Stimulated activated CD8-positive, alpha-beta memory T cell treated with anti-CD3 and anti-CD28 coated beads, Interleukin-15, amount 100 ng/mL, for 24 hours (primary cell): ENCODE data around the gene ARHGAP22.

Source experiments
- DNase-seq: peaks from one replicate; pipeline ENCODE4 v3.0.0-alpha.2; 2020; ENCODE audit warnings: low read depth

ARHGAP22 gene

GRCh38 chr10:48496831-48497779 is 107.8 kb downstream of the ARHGAP22 start:
- no peak for DNase-seq

GRCh38 chr10:48496105-48496830 is 108.6 kb downstream of the ARHGAP22 start:
- no peak for DNase-seq

DNA sequence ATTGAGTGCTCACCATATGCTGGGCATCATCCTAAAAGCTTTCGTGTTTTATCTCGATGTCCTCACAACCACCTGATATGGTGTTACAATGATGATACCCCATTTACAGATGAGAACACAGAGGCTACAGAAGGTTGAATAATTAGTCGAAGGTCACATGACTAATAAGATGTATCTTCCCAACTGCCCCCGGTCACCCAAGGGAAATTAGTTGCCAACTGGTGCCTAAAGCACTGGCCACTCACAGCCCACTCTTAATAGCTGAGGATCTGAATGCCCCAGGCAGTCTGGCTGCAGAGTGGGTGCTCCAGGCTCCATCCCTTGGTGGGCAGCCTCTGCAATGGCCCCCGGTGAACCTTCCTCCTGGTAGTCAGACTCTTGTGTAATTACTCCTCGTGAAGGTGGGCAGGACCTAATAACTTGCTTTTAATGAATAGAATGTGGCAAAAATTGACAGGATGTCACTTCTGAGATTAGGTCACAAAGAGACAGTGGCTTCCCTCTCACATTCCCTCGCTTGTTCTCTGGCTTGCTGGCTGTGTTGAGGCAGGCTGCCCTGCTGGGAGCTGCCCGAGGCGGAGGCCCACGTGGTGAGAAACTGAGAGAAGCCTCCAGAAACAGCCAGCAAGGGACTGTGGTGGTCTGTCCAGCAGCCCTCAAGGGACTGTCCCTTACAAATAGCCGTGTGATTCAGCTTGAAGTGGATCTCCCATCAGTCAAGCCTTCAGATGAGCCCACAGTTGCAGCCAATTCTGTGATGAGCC is 109.4 kb downstream of the ARHGAP22 start:
- DNase-seq, result no peak

DNA sequence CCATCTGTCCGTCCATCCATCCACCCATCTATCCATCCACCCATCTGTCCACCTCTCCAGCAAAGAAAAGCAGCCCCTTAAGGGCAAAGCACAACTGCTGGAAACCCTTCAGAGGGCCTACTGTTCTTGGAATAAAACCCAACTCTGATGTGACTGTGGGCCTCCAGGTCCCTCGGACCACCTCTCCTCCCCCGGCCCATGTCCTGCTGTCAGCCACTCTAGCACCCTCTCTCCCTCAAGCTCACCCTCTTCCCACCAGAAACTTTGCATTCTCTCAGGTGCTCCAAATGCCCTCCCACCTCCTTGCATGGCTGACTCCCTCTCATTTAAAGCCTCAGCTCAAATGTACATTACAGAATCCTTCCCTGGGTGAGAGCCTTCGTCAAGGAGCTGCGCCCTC is 110.3 kb downstream of the ARHGAP22 start:
- no peak for DNase-seq

DNA sequence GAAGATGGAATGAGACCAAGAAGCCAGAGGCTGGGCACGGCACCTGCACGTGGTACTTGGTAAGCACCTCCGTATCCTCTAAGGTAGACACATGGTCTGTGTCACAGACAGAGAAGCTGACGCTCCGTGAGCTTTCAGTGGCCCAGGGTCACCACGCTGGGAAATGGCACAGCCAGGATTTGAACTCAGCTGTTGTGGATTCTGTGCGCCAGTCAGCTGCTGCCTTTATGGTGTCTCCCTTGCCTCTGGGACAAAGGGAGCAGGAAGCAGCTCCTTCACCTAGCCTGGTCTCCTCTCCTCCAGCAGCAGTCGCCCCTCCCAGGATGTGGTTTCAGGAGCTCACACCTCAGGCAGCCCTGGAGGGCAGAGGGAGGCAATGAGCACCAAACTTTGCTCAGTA is 110.8 kb downstream of the ARHGAP22 start:
- no peak for DNase-seq

- no peak for DNase-seq
Observed at GRCh38 chr10:48493083-48493871, 111.6 kb downstream of the ARHGAP22 start.

- DNase-seq, result no peak
Observed at GRCh38 chr10:48492201-48492600, 112.7 kb downstream of the ARHGAP22 start.

- DNase-seq, result no peak
Observed at GRCh38 chr10:48491392-48492139, 113.3 kb downstream of the ARHGAP22 start.

DNA sequence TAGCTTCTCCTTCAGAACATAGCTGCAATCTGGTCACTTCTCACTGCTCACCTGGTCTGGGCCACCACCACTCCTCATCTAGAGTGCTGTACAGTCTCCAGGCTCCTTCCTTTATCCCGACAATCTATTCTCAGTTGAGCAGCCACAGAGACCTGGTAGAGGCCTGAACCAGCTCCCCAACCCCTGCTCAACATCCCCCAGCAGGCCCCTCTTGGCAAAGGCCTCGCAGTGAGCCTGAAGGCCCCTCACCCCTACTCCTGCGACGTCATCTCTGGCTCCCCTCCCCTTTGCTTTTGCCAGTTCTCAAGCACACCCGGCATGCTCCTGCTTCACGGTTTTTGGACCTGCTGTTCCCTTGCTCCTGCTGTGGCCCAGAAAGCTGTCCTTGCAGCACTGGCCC is 113.9 kb downstream of the ARHGAP22 start:
- DNase-seq, result no peak

GRCh38 chr10:48490571-48490940 is 114.3 kb downstream of the ARHGAP22 start:
- no peak for DNase-seq

DNA sequence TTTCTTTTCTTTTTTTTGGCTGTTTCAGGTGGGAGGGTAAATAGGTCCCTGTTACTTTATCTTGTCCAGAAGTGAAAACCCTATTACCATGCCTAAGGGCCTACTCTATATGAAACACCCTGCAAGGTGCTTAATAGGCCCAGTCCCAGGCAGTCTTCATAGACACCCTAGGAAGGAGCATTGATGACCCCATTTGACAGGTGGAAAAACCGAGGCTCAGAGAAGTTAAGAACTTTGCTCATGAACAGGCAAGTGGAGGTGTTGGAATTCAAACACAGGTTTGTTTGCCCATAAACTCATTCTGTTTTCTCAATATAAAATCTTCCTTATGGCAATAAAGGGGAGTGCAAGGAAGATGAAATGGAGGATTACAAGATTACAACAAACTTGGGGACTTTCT is 115.8 kb downstream of the ARHGAP22 start:
- DNase-seq, result no peak

DNA sequence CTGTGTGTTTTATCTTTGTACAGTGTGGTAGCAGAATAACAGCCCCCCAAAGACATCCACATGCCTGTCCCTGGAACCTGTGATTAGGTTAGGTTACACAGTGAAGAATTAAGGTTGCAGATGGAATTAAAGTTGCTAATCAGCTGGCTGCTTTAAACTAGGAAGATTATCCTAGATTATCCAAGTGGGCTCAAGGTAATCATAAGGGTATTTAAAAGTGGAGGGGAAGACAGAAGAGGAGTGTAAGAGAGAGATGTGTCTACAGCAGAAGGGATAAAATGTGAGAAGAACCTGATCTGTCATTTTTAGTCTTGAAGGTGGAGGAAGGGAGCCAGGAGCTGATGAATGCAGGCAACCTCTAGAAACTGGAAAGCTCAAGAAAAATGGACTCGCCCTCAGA is 117.6 kb downstream of the ARHGAP22 start:
- DNase-seq, result no peak

- DNase-seq, result no peak
Observed at GRCh38 chr10:48485711-48486110, 119.2 kb downstream of the ARHGAP22 start.

- DNase-seq, result no peak
Observed at GRCh38 chr10:48484911-48485310, 120.0 kb downstream of the ARHGAP22 start.

DNA sequence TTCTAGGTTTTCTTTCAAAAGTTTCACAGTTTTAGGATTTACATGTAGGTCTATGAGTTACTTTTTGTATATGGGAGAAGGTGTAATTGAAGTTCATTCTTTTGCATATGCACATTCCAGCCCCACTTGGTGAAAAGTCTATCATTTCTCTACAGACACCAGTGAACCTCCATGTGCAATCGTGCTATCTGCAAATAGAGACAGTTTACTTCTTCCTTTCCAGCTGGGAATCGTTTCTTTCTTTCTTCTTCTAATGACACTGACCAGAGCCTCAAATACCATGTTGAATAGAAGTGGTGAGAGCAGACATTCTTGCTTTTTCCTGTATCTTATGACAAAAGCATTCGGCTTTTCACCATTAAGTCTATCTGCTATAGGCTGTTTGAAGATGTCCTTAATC is 122.7 kb downstream of the ARHGAP22 start:
- no peak for DNase-seq

DNA sequence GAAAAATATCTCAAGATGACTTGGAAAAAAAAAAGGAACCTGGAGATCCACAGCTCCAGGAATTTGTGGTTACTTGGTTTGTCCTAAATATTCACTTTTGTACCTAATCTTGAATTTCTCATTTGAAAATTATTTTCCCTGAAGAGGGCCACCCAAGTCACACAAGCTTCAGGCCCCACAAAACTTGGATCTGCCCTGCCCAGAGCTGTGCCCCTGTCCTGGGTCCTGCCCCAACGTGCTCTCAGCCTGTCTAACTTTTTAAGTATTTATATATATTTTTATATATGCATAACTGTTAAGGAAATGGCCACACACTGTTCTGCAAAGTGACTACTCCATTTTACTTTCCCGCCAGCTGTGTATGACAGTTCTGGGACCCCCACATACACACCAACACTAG is 123.5 kb downstream of the ARHGAP22 start:
- DNase-seq, result no peak

GRCh38 chr10:48480397-48481374 is 124.2 kb downstream of the ARHGAP22 start:
- no peak for DNase-seq

GRCh38 chr10:48478980-48479811 is 125.7 kb downstream of the ARHGAP22 start:
- no peak for DNase-seq

- DNase-seq, result no peak
Observed at GRCh38 chr10:48478469-48478868, 126.4 kb downstream of the ARHGAP22 start.
